ENCODE measurements around the gene SNCAIP.

SNCAIP gene

DNA sequence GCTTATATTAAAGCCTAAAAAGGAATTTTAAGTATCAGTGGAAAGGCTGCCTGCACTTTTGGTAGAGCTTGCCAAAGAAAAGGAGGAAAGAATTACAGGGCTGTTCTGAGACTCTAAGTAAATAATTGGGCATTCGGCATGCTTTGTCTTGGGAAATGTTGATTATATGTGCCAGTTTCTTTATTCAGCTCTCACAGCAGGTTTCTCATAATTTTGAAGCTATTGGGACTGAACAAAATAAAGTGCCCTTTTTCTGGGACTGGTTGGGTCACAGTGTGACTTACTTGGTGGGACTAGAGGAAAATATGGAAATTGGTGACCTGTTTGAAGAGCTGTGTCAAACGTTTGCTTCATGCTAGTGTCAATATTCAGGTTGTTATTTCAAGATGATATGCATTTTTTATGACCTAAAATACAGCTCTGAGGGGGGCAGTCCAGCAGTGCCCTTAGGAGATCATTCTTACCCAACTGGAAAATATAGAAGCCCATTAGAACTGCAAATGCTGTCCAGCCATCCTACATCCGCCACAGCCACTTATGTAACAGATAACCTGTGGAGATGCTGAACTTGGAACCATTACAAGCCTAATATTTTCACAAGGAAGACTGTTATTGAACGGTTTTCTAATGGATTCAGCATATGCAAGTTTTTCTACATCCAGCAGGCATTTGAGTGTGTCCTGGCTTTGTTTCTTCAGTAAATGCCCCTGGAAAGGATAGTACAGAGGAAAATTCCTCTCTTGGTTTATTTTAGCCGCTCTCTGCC is 122.4 kb downstream of the SNCAIP start:
- Histone ChIP-seq H3K4me1 (peaks cover 5% of the 10 kb centered on the region; the same call in 1 of the 2 replicates), H4K20me1 (no peaks in the 10 kb centered on the region), H3K27ac (no peak overlapping the region), H3K4me2 (no peak overlapping the region), H3K4me3 (no peak overlapping the region), H3K27me3 (no peaks in the 10 kb centered on the region), H3K9ac (no peak overlapping the region), H3K9me3 (no peaks in the 10 kb centered on the region), H3K36me3 (no peaks in the 10 kb centered on the region)
- TF ChIP-seq Cebpa-rat (IDR thresholded peaks at IDR 0.05): no peak

DNA sequence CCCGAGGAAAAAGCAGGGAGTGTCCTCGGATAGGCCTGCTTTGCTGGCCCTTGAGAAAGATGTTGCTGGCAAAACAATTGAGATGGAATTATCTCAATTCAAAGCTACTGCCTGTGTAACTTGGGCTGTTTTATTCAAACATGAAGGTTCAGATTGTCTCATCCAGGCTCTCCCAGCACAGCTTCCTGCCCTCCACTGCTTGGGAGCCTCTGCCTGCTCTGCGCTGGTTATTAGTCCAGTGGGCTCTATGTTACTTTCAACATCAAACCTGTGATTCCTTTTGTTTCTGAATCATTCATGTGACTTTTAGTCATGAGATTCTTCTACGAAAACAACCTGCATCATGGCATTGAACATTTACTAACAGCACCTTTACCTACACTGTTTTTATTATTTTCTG is 123.2 kb downstream of the SNCAIP start:
- H3K36me3 ChIP-seq: no peaks in the 10 kb centered on the region
- H3K9me3 ChIP-seq: no peaks in the 10 kb centered on the region
- no peak overlapping the region for H3K27ac ChIP-seq
- H3K4me2 ChIP-seq: no peak overlapping the region
- H3K9ac ChIP-seq: no peak overlapping the region
- no peak overlapping the region for H3K4me3 ChIP-seq
- no peaks in the 10 kb centered on the region for H3K27me3 ChIP-seq
- no peak for TF ChIP-seq Cebpa-rat (IDR thresholded peaks at IDR 0.05)
- H3K4me1 ChIP-seq: peaks cover 5% of the 10 kb centered on the region; the same call in 1 of the 2 replicates
- H4K20me1 ChIP-seq: no peaks in the 10 kb centered on the region

DNA sequence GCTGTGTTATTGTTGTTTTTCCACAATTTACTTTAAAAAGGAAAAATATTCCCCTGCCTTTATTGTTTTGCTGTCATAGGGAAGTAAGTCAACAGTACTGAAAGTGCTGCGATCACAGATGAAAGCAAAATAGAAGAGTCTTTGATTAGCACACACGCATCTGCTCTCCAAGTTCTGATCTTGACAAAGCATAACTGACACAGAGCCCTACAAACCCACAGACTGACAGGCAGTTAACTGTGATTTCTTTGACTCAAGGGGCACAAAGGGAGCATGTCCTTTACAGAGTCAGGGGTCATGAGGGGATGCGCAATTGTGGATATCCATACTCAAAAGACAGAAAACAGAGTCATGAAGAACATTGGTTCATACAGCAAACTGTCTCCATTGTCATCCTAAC is 123.7 kb downstream of the SNCAIP start:
- TF ChIP-seq Cebpa-rat (IDR thresholded peaks at IDR 0.05): no peak
- Histone ChIP-seq H3K9me3 (no peaks in the 10 kb centered on the region), H3K9ac (no peak overlapping the region), H3K4me3 (no peak overlapping the region), H4K20me1 (no peaks in the 10 kb centered on the region), H3K4me1 (peaks cover 5% of the 10 kb centered on the region; the same call in 1 of the 2 replicates), H3K36me3 (no peaks in the 10 kb centered on the region), H3K27me3 (no peaks in the 10 kb centered on the region), H3K27ac (no peak overlapping the region), H3K4me2 (no peak overlapping the region)

DNA sequence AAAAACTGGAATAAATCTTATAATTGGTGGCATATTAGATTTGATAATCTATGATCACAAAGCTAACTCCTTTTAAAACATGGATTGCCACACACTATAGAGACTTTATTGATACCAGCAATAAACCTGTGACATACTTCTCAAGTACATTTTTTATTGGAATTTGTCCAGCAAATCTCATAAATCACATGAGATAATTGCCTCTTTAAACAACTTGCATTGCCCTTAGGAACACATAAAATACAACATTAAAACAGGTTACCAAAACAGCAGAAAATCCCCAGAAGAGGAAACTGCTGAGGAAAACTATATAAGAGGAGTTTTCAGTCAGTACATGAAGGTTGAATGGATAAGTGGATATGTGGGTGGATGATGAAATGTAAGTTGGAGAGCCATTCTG is 124.6 kb downstream of the SNCAIP start:
- Histone ChIP-seq H4K20me1 (no peaks in the 10 kb centered on the region), H3K27ac (no peak overlapping the region), H3K27me3 (no peaks in the 10 kb centered on the region), H3K9me3 (no peaks in the 10 kb centered on the region), H3K9ac (no peak overlapping the region), H3K4me1 (peaks cover 5% of the 10 kb centered on the region; the same call in 1 of the 2 replicates), H3K4me2 (no peak overlapping the region), H3K36me3 (no peaks in the 10 kb centered on the region), H3K4me3 (no peak overlapping the region)
- TF ChIP-seq Cebpa-rat (IDR thresholded peaks at IDR 0.05): no peak

DNA sequence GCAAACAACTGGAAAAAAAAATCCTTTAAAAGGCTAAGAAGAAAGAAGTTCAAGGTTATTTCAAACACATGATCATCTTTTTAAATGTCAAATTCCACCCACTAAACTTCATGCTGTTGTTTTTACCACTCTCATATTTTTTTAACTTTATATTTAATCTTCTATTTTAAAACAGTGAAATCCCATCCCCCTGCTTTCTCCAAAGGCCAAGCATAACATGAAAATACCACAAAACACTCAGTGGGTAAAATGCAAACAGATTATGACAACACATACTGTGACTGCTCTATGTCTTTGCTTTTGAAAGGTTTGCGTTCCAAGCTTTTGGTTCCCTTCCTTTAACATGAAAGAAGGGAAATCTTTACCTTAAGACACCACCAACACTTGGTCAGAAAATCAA is 127.6 kb downstream of the SNCAIP start:
- H3K4me1 ChIP-seq: peaks cover 5% of the 10 kb centered on the region; the same call in 1 of the 2 replicates
- no peaks in the 10 kb centered on the region for H3K27me3 ChIP-seq
- TF ChIP-seq Cebpa-rat (IDR thresholded peaks at IDR 0.05): no peak
- no peak overlapping the region for H3K27ac ChIP-seq
- H3K4me2 ChIP-seq: no peak overlapping the region
- H3K36me3 ChIP-seq: no peaks in the 10 kb centered on the region
- H3K9me3 ChIP-seq: no peaks in the 10 kb centered on the region
- no peak overlapping the region for H3K4me3 ChIP-seq
- no peaks in the 10 kb centered on the region for H4K20me1 ChIP-seq
- H3K9ac ChIP-seq: no peak overlapping the region

DNA sequence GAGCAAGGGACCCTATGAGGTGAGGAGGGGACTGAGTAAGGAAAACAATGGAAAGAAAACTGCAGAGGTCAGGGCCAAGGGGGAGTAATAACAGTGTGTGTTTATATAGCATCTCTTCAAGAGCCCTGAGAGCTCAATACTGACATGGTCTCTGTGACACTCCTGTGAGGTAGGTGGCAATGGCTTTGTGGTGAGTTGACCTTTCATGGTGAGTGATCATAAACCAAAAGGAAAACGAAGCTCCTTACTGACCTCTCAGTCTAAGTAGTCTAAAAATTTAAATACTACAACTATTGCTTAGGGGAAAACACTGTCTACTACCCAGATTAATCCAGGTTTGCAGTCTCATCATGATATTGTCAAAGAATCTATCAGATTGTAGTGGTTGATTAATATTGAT is 130.9 kb downstream of the SNCAIP start:
- Histone ChIP-seq H3K36me3 (no peaks in the 10 kb centered on the region), H3K9ac (no peak overlapping the region), H3K4me3 (no peak overlapping the region), H3K27ac (no peak overlapping the region), H3K4me1 (peaks cover 5% of the 10 kb centered on the region; the same call in 1 of the 2 replicates), H3K27me3 (no peaks in the 10 kb centered on the region), H3K9me3 (no peaks in the 10 kb centered on the region), H3K4me2 (no peak overlapping the region), H4K20me1 (no peaks in the 10 kb centered on the region)
- no peak for TF ChIP-seq Cebpa-rat (IDR thresholded peaks at IDR 0.05)

DNA sequence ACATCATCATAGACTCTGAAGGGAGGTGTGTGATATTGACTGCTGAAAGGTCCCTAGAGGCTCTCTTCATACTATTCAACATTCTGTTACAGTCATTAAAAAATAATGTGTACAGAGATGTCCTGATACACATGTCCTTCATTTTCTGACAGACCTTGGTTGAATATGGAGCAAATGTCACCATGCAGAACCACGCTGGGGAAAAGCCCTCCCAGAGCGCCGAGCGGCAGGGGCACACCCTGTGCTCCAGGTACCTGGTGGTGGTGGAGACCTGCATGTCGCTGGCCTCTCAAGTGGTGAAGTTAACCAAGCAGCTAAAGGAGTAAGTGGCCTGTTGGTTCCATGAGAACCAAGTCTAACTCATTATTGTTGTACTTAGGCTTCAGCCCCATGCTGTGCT is 132.4 kb downstream of the SNCAIP start:
- Histone ChIP-seq H4K20me1 (no peaks in the 10 kb centered on the region), H3K9ac (no peak overlapping the region), H3K4me3 (no peak overlapping the region), H3K27me3 (no peaks in the 10 kb centered on the region), H3K9me3 (no peaks in the 10 kb centered on the region), H3K27ac (no peak overlapping the region), H3K4me2 (no peak overlapping the region), H3K36me3 (no peaks in the 10 kb centered on the region), H3K4me1 (no peaks in the 10 kb centered on the region)
- no peak for TF ChIP-seq Cebpa-rat (IDR thresholded peaks at IDR 0.05)

DNA sequence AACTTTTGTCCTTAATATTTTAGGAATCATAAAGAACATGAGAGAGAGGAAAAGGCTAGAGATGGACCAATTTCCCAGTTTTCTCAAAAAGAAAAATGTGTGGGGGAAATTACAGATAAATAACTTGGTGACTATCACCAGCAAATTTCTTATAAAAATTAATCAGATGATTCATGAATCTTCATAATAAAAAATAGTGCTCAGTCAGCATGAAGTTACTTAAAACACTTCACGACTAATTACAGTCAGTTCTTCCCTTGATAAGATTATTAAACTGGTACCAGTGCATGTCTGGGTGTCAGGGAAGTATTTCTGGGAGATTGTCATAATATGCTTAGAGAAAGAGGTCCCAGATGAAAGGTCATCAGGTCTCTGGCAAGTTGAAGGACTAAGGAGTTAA is 133.0 kb downstream of the SNCAIP start:
- Histone ChIP-seq H4K20me1 (no peaks in the 10 kb centered on the region), H3K36me3 (no peaks in the 10 kb centered on the region), H3K27ac (no peak overlapping the region), H3K27me3 (no peaks in the 10 kb centered on the region), H3K9ac (no peak overlapping the region), H3K4me2 (no peak overlapping the region), H3K9me3 (no peaks in the 10 kb centered on the region), H3K4me3 (no peak overlapping the region), H3K4me1 (no peaks in the 10 kb centered on the region)
- no peak for TF ChIP-seq Cebpa-rat (IDR thresholded peaks at IDR 0.05)

DNA sequence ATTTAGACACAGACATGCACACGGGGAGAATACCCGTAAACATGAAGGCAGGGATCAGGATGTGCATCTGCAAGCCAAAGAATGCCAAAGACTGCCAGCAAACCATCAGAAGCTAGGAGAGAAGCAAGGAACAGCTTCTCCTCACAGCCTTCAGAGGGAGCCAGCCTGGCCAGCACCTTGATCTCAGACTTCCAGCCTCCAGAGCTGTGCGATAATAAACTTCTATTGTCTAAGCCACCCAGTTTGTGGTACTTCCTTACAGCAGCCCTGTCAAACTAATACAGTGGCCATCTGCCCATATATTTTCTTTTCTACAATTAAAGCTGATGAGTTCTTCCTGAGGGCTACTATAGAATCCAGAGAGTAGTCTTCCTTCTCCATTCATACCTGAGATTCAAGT is 135.0 kb downstream of the SNCAIP start:
- no peak overlapping the region for H3K9ac ChIP-seq
- H3K4me3 ChIP-seq: no peak overlapping the region
- no peak for TF ChIP-seq Cebpa-rat (IDR thresholded peaks at IDR 0.05)
- no peak overlapping the region for H3K27ac ChIP-seq
- H3K9me3 ChIP-seq: no peaks in the 10 kb centered on the region
- H3K27me3 ChIP-seq: no peaks in the 10 kb centered on the region
- no peaks in the 10 kb centered on the region for H3K36me3 ChIP-seq
- H4K20me1 ChIP-seq: no peaks in the 10 kb centered on the region
- no peaks in the 10 kb centered on the region for H3K4me1 ChIP-seq
- no peak overlapping the region for H3K4me2 ChIP-seq

DNA sequence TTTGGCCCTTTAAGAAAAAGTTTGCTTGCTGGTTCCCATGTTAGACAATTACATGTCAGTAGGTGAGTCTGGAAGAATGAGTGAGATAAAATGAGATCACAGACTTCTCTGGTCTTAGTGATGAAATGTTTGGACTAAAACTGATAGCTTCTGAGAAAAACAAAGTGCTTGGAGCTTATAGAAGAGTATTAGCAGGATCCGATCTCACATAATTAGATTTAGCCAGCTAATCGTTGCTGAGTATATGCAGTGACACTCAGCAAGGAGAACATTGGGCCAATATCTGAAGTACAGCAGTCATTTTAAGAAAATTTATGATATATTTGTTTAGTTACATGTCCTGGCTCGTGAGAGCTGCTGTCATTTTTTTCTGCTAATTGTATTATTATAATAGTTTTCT is 135.8 kb downstream of the SNCAIP start:
- no peaks in the 10 kb centered on the region for H3K4me1 ChIP-seq
- no peak overlapping the region for H3K4me3 ChIP-seq
- no peaks in the 10 kb centered on the region for H3K9me3 ChIP-seq
- no peaks in the 10 kb centered on the region for H3K36me3 ChIP-seq
- no peak overlapping the region for H3K9ac ChIP-seq
- no peaks in the 10 kb centered on the region for H3K27me3 ChIP-seq
- no peak overlapping the region for H3K4me2 ChIP-seq
- no peak overlapping the region for H3K27ac ChIP-seq
- no peaks in the 10 kb centered on the region for H4K20me1 ChIP-seq
- no peak for TF ChIP-seq Cebpa-rat (IDR thresholded peaks at IDR 0.05)

DNA sequence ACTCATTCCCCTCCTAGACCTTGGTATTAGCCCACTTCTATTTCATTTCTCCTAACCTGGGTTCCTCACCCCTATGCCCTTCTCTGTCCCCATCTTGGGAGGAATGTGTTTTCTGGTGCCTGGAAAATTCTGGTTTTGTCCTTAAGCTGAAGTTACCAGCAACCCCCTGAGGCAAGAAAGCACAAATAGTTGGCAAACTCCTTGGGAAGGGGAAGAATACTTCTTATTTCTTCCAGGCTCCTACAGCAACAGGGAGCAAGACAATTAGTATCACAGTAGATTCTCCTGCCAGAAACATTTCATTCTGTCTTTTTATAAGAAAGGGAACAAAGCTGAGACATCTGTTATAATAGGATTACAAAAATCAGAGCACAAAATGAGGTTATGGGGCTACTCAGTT is 142.5 kb downstream of the SNCAIP start:
- H3K4me1 ChIP-seq: no peaks in the 10 kb centered on the region

More for the DNA sequence above, 142.5 kb downstream of the SNCAIP start:
- Histone ChIP-seq H3K27ac (no peak overlapping the region), H3K4me3 (no peak overlapping the region), H3K9ac (no peak overlapping the region), H4K20me1 (no peaks in the 10 kb centered on the region), H3K9me3 (no peaks in the 10 kb centered on the region), H3K36me3 (no peaks in the 10 kb centered on the region), H3K27me3 (no peaks in the 10 kb centered on the region), H3K4me2 (no peak overlapping the region)
- no peak for TF ChIP-seq Cebpa-rat (IDR thresholded peaks at IDR 0.05)
